HG02763 (cell line): Measurements from ENCODE around the gene KRTAP17-1.
"Not testable (repeated sequence)": the region's sequence is repeated elsewhere in the genome, so short reads cannot be mapped to it uniquely, and the experiment has no call there.

ENCODE experiments used
- ATAC-seq: cut with Tn5 transposase; IDR thresholded peaks from one replicate; pipeline ENCODE4 v1.9.1; 2021; ENCODE audit warnings: mild to moderate bottlenecking, moderate library complexity; ENCODE audit not compliant: unreplicated experiment

The KRTAP17-1 gene

DNA sequence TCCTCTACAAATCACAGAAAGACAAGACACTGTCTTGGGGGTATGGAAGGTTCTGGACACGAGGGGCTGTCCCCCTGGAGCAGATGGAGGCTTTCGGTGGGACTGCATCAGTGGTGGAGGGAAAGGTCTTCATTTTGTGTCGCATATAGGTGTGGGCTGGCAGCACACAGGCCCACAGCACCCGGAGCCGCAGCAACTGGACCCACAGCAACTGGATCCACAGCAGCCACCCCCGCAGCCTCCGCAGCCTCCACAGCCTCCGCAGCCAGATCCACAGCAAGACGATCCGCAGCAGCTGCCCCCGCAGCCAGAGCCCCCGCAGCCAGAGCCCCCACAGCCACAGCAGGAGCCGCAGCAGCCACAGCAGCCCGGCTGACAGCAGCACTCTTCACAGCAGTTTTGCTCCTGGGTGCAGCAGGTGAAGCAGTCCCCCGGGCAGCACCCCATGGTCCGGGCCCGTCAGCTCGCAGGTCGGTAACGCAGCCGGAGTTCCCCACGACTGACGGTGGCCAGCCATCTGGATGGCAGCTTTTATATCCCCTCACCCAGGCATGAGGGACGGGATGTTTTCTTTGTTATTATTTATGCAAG lies at the start of gene KRTAP17-1:
Gene KRTAP17-1, minus strand, starts transcription at position 507 of the 591 bp plus-strand sequence. Its CDS starts 60 bp downstream, at position 447.
- ATAC-seq, result no peak

GRCh38 chr17:41363881-41364280 lies 48.4 kb upstream of the KRTAP17-1 start:
- ATAC-seq, result no peak

DNA sequence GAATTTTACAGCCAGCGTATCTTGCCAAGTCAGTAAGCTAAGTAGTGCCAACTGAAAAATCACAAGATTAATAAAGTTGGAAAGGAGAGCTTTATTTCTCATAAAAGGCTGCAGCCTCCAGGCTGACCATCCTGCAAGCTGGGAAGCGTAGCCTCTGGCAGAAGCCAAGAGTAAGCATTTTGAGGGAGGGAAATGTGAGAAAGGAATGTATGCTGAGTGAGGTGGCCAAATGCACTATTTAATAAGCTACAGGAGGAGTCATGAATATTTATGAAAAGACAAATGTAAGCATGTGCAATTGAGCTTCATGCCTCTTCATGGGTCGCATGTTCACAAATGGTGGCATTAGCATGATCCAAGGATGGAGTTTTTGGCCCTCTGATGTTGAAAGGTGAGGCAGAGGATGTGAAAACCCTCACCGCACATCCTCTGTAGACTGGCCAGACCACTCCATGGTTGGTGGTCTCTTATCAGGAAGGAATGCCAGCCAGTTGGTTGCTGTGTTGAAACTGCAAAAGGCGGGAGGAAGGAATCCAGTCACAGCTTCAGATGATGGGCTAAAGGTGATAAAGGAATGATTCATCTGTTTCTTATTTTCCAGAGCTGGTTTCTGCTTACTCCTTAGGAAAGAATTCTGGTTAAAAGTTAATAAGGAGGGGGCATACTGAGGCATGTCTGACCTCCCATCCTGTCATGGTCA lies 44.9 kb upstream of the KRTAP17-1 start:
- ATAC-seq, result no peak

DNA sequence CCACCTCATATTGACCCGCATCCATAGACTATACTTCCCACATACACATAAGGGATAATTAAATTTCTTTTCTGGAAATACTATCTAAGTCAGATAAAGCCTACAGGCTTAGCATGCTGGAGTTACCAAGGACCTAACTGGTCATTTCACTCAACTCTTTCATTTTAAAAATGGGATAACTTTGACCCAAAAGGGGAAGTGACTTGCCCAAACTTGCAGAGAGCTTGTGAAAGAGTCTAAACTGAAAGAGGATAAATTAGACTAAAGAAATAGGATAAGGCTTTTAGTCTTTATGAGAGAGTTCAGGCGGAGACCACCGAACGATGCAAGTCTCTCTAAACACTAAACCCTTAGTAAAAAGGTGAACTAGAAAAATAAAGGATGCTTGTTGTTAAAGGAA lies 39.0 kb upstream of the KRTAP17-1 start:
- no peak for ATAC-seq

DNA sequence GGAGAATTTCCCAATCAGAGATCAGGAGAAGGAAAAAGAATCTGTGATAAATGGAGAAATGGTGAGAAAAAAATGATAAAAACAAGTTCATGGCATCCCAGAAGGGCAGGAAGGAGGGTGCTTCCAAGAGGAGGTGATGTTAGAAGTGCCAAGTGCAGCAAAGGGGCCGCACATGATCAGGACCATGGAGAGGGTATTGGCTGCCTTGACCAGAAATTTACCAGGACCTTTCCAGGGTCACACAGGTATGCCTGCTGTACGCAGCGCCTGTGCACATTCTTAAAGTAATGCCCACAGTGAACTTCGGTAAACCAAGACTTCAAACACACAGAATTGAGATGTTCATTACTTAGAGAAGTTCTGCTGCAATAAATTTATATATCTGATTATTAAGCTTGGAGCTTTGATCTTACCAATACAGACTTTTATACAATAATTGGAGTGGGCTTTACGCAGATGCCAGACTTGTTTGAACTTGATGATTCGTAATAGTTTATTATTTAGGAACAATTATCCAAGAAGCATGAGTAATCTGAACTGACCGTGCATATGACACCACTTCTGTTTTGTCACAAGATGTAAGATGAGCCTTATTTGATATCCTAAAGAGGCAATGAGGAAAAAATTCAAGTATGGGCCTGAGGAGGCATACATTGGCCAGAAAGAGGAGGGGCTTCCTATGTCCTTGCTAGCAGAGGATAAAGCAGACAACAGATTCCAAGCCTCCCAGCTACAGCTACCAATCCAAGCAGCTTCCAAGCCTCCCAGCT lies 37.3 kb upstream of the KRTAP17-1 start:
- no peak for ATAC-seq

- no peak for ATAC-seq
Observed at GRCh38 chr17:41351177-41351576, 35.7 kb upstream of the KRTAP17-1 start.

DNA sequence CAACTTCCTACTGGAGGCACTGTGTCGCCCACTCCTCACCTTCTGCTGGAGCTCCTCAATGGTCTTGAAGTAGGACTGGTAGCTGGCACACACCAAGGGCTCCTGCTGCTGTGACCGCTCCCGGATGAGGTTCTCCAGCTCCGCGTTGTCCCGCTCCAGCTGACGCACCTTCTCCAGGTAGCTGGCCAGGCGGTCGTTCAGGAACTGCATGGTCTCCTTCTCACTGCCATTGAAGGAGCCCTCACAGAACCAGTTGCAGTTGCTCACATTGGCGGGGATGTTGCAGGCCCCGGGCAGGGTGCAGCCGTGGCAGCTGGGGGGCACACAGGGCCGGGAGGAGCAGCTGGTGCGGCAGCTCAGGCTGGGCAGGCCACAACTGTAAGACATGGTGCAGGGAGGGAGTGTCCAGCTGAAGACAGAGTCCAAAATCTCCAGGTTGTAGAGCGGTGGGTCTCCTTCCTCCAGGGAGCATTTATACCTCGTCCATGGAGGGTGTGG lies 34.9 kb upstream of the KRTAP17-1 start, which contains the start of gene KRT33A:
Gene KRT33A, minus strand, starts transcription at position 448 of the 498 bp plus-strand sequence. Its CDS starts 61 bp downstream, at position 387.
- not testable (repeated sequence) for ATAC-seq

GRCh38 chr17:41347869-41348760 lies 32.6 kb upstream of the KRTAP17-1 start:
- no peak for ATAC-seq

- ATAC-seq, result not testable (repeated sequence)
Observed at GRCh38 chr17:41346421-41346820, 30.9 kb upstream of the KRTAP17-1 start.

DNA sequence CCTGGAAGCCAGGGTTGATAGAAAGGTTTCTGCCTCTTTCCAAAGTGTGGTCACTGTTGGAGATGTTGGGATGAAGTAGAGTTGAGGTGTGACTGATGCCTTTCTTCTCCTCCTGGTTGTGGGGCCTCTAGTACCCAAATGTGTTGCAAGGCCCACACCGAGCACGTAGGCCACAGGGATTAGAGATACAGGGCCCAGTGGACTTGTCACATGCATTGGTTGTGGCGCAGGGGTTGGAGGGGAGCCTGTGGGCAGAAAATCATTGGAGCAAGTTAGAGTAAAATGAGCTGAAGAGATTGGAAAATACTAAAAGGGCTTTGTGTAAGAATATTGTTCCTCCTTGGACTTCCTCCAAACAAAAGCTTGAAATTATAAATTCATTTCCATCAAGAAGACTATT lies 30.5 kb upstream of the KRTAP17-1 start:
- ATAC-seq, result no peak

DNA sequence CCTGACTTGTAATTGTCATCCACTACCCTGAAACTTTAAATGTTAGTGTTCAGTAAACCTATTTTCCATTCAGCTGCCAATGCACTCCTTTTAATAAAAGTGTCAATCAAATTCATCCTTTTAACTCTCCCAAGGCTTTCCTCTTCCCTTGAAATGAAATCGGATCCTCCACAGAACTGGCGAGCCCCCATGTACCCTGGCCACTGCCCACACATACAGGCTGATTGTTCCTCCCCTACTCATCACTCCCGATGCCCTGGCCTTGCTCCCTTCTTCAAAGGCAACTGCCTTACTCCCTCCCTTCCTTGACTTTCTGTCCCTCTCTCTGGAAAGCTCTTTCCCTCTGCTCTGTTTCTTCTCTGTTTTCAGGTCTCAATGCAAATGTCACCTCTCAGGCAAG lies 27.5 kb upstream of the KRTAP17-1 start:
- ATAC-seq, result no peak

GRCh38 chr17:41340934-41341861 lies 25.7 kb upstream of the KRTAP17-1 start:
- no peak for ATAC-seq

DNA sequence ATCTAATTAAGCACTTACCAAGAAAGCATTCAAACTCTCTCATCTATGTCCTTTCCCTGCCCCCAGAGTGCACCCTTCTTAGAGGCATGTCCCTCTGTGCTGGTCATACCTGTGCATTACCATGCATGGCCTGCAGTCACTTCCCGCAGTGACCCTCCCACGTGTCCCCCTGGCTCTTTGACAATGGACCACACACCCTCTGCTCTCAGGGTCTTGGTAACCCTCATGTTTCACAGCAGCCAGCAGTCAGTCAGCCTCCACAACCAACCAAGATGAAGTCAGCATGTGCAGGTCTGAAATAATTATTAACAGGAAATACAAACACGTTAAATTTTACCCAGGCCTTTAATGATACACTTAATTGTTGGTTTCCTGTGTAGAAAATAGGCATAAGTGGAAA lies 25.0 kb upstream of the KRTAP17-1 start:
- no peak for ATAC-seq

- ATAC-seq, result no peak
Observed at GRCh38 chr17:41339571-41340172, 24.2 kb upstream of the KRTAP17-1 start.

- ATAC-seq, result peak; percentile 52
Observed at GRCh38 chr17:41338961-41339485, 23.5 kb upstream of the KRTAP17-1 start.

GRCh38 chr17:41335747-41336146 lies 20.2 kb upstream of the KRTAP17-1 start:
- no peak for ATAC-seq

DNA sequence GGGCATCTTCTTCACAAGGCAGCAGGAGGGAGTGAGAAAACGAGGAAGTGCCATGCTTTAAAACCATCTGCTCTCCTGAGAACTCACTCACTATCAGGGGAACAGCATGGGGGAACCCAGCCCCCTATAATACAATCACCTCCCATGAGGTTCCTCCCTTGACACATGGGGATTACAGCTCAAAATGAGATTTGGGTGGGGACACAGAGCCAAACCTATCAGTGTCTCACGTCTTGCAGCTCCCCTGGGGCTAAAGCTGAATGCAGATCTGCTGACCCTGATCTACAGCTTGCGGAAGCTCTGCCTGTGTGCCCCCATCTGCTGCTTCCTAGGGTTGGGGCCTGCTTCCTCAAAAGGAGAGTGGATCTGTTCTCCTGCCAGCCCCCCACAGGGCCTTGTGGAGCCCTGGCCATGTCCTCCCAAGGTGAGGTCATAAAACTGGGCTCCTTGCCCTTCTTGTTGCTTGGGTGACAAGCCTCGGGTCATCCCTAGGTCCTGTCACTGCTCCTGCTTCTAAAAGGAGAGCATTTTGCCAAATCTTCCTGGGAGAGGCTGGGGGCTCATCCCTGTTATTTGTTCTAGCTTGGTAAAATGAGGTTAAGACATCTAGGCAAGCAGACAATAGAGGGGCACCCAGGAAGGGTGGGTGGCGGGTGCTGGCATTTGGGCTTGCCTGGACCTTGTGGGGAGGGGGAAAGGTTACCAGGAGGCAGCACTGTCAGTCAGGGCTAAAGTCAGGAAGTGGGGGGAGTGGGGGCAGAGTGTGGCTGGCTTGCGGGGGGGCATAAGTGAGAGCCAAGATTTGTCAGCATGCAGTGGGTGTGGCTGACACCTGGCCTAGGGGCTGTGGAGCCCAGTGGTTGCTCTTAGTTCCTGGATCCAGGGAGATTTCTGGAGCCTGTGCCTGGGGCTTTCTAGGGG lies 19.1 kb upstream of the KRTAP17-1 start:
- no peak for ATAC-seq

- no peak for ATAC-seq
Observed at GRCh38 chr17:41333836-41334235, 18.3 kb upstream of the KRTAP17-1 start.
